Neural progenitor cell (in vitro differentiated cells): ENCODE measurements around the gene C6orf47. TPM values are rescaled to one million over a fixed set of nuclear protein-coding genes. Genes with fewer than 3 reads are reported as not detected.

Experiments
- DNase-seq: peaks from one replicate; pipeline ENCODE4 v3.0.0-alpha.2; 2016; ENCODE audit warnings: low spot score
- H2AFZ ChIP-seq: fragments of 200-600 bp; sonication (generic); replicated peaks from 2 replicates; pipeline ENCODE4 v1.6.1; 2016; ENCODE audit warnings: antibody characterized with exemption
- H3F3A ChIP-seq: fragments of 200-600 bp; sonication (generic); 2 replicates; pipeline ENCODE4 v1.6.1; 2016; ENCODE audit warnings: antibody characterized with exemption, low read depth
- H3K27ac ChIP-seq: fragments of 200-600 bp; sonication (generic); 2 replicates; pipeline ENCODE4 v1.5.1; 2016; ENCODE audit warnings: mild to moderate bottlenecking
- H3K27me3 ChIP-seq: fragments of 200-600 bp; sonication (generic); 2 replicates; pipeline ENCODE4 v1.6.1; 2016; ENCODE audit warnings: mild to moderate bottlenecking, moderate library complexity
- H3K36me3 ChIP-seq: fragments of 200-600 bp; sonication (generic); 2 replicates; pipeline ENCODE4 v1.5.1; 2016
- H3K4me1 ChIP-seq: fragments of 200-600 bp; sonication (generic); 2 replicates; pipeline ENCODE4 v1.6.1; 2016; ENCODE audit warnings: mixed run types
- H3K4me2 ChIP-seq: fragments of 200-600 bp; sonication (generic); 2 replicates; pipeline ENCODE4 v1.6.1; 2016
- H3K4me3 ChIP-seq: fragments of 200-600 bp; sonication (generic); 2 replicates; pipeline ENCODE4 v1.5.1; 2016
- H3K79me2 ChIP-seq: fragments of 200-600 bp; sonication (generic); 2 replicates; pipeline ENCODE4 v1.6.1; 2016; ENCODE audit warnings: low read depth
- H3K9ac ChIP-seq: fragments of 200-600 bp; sonication (generic); 2 replicates; pipeline ENCODE4 v1.6.1; 2016
- H3K9me3 ChIP-seq: fragments of 200-600 bp; sonication (generic); 2 replicates; pipeline ENCODE4 v1.5.1; 2016; ENCODE audit warnings: low read depth
- H4K20me1 ChIP-seq: fragments of 200-600 bp; sonication (generic); 2 replicates; pipeline ENCODE4 v1.6.1; 2016; ENCODE audit warnings: low read depth
- H3K27ac Mint-ChIP-seq: 3 replicates; pipeline ENCODE4 v1.8.0; 2021; ENCODE audit warnings: mixed read lengths
- H3K27me3 Mint-ChIP-seq: 2 replicates; pipeline ENCODE4 v1.8.0; 2022; ENCODE audit warnings: low read depth, mild to moderate bottlenecking, inconsistent platforms, moderate library complexity, mixed read lengths; ENCODE audit not compliant: insufficient read depth
- H3K36me3 Mint-ChIP-seq: 3 replicates; pipeline ENCODE4 v1.8.0; 2021; ENCODE audit warnings: mixed read lengths
- H3K4me1 Mint-ChIP-seq: 3 replicates; pipeline ENCODE4 v1.8.0; 2021; ENCODE audit warnings: mixed read lengths
- H3K4me3 Mint-ChIP-seq: 3 replicates; pipeline ENCODE4 v1.8.0; 2021; ENCODE audit warnings: mild to moderate bottlenecking, moderate library complexity, mixed read lengths
- H3K9me3 Mint-ChIP-seq: 3 replicates; pipeline ENCODE4 v1.8.0; 2020; ENCODE audit warnings: mixed read lengths
- CTCF ChIP-seq: fragments of 200-600 bp; sonication (generic); IDR thresholded peaks from 2 replicates; pipeline ENCODE4 v1.5.1; 2017; ENCODE audit warnings: antibody characterized with exemption, mild to moderate bottlenecking
- EZH2 ChIP-seq: fragments of 200-600 bp; sonication (generic); IDR thresholded peaks from 2 replicates; pipeline ENCODE4 v1.6.1; 2017; ENCODE audit warnings: antibody characterized with exemption, mild to moderate bottlenecking, moderate library complexity
- EZH2phosphoT487 ChIP-seq: fragments of 200-600 bp; sonication (generic); IDR thresholded peaks from 2 replicates; pipeline ENCODE4 v1.6.1; 2017; ENCODE audit warnings: antibody characterized with exemption
- total RNA-seq: library from RNA; depleted of rRNA; stranded (reverse); fragments of >200 nt; gene quantifications from 2 replicates; pipeline ENCODE4 v1.2.3, GENCODE V29; 2015; ENCODE audit warnings: low replicate concordance

The C6orf47 gene
- total RNA-seq, 1 donor from 2014 or later = 14.6 TPM

DNA sequence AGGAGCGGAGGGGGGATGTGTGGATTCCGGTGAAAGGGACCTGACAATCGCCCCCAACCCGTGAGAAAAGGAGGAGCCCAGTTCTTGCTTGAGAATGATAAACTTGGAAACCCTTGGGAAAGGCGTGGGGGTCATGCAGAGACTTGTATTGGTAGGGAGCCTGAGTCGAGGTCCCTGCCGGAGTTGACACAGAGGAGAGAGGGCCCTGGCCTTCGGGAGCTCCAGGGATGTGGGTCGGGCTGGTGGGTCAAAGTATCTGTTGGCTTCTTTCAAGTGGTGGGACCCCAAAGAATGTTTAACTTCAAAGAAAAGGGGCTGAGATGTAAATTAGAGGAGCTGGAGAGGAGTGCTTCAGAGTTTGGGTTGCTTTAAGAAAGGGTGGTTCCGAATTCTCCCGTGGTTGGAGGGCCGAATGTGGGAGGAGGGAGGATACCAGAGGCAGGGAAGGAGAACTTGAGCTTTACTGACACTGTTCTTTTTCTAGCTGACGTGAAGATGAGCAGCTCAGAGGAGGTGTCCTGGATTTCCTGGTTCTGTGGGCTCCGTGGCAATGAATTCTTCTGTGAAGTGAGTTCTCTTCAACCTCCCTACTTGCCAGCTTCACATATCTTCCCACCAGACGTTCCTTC lies 5.9 kb upstream of the C6orf47 start:
- Mint-ChIP-seq H3K4me3 (peak overlapping the region; percentile 97), H3K27me3 (peaks cover 5% of the 10 kb centered on the region), H3K9me3 (no peaks in the 10 kb centered on the region), H3K36me3 (peaks cover 23% of the 10 kb centered on the region), H3K4me1 (peaks cover 35% of the 10 kb centered on the region), H3K27ac (peak overlapping the region; percentile 85)
- H3K36me3 ChIP-seq = no peaks in the 10 kb centered on the region
- peak overlapping the region; percentile 90 for H3K4me3 ChIP-seq
- H3K79me2 ChIP-seq = peaks cover 57% of the 10 kb centered on the region
- TF ChIP-seq CTCF (no peak), EZH2phosphoT487 (no peak), EZH2 (no peak)
- no peaks in the 10 kb centered on the region for H4K20me1 ChIP-seq
- no peak for DNase-seq
- peak overlapping the region; percentile 84 for H3K4me2 ChIP-seq
- H3K27me3 ChIP-seq = no peaks in the 10 kb centered on the region
- no peaks in the 10 kb centered on the region for H3K9me3 ChIP-seq
- H3K9ac ChIP-seq = peak overlapping the region; percentile 84
- no peak overlapping the region for H3K27ac ChIP-seq
- H3K4me1 ChIP-seq = peaks cover 15% of the 10 kb centered on the region
- H2AFZ ChIP-seq = no peak overlapping the region
- peaks cover 25% of the 10 kb centered on the region for H3F3A ChIP-seq

- Histone ChIP-seq H3K4me2 (peak within 1 kb of the TSS; percentile 85), H3K9ac (peak within 1 kb of the TSS; percentile 84), H3K9me3 (no peaks in the 10 kb centered on the region), H4K20me1 (no peaks in the 10 kb centered on the region), H3F3A (peaks cover 33% of the 10 kb centered on the region), H3K79me2 (peaks cover 57% of the 10 kb centered on the region), H3K36me3 (no peaks in the 10 kb centered on the region), H2AFZ (peak within 1 kb of the TSS; percentile 88), H3K4me3 (peak within 1 kb of the TSS; percentile 90), H3K4me1 (peaks cover 17% of the 10 kb centered on the region), H3K27ac (peak within 1 kb of the TSS; percentile 93), H3K27me3 (no peaks in the 10 kb centered on the region)
- peak; percentile 98 for DNase-seq
- TF ChIP-seq EZH2 (no peak), CTCF (no peak), EZH2phosphoT487 (no peak)
- Mint-ChIP-seq H3K27ac (peak within 1 kb of the TSS; percentile 97), H3K36me3 (peaks cover 23% of the 10 kb centered on the region), H3K4me3 (peak within 1 kb of the TSS; percentile 97), H3K27me3 (peaks cover 5% of the 10 kb centered on the region), H3K4me1 (peaks cover 41% of the 10 kb centered on the region), H3K9me3 (no peaks in the 10 kb centered on the region)
These were observed 5.1 kb upstream of the C6orf47 start, which contains the start of gene CSNK2B for GRCh38 chr6:31665501-31666336. Gene CSNK2B (plus strand): TSS chr6:31666080. CDS start chr6:31666832, 752 bp downstream.

GRCh38 chr6:31664790-31665500 lies 4.4 kb upstream of the C6orf47 start, which contains the start of gene GPANK1:
Gene GPANK1 (minus strand): TSS chr6:31664997. CDS start chr6:31664478, 519 bp downstream.
- TF ChIP-seq EZH2 (no peak), EZH2phosphoT487 (no peak), CTCF (no peak)

More at GRCh38 chr6:31664790-31665500, 4.4 kb upstream of the C6orf47 start, which contains the start of gene GPANK1:
- H3K27ac Mint-ChIP-seq = peak within 1 kb of the TSS; percentile 97
- Histone ChIP-seq H2AFZ (peak within 1 kb of the TSS; percentile 88), H3K4me2 (peak within 1 kb of the TSS; percentile 85), H3K4me3 (peak within 1 kb of the TSS; percentile 90), H3K9me3 (no peaks in the 10 kb centered on the region), H3K9ac (peak within 1 kb of the TSS; percentile 54), H3K36me3 (no peaks in the 10 kb centered on the region), H3K27me3 (no peaks in the 10 kb centered on the region), H3F3A (peaks cover 38% of the 10 kb centered on the region), H4K20me1 (peaks cover 3% of the 10 kb centered on the region), H3K27ac (peak within 1 kb of the TSS; percentile 93), H3K79me2 (peaks cover 63% of the 10 kb centered on the region), H3K4me1 (peaks cover 20% of the 10 kb centered on the region)
- peak within 1 kb of the TSS; percentile 97 for H3K4me3 Mint-ChIP-seq
- no peaks in the 10 kb centered on the region for H3K9me3 Mint-ChIP-seq
- H3K27me3 Mint-ChIP-seq = peaks cover 5% of the 10 kb centered on the region
- peak; percentile 90 for DNase-seq
- peaks cover 18% of the 10 kb centered on the region for H3K36me3 Mint-ChIP-seq
- H3K4me1 Mint-ChIP-seq = peaks cover 44% of the 10 kb centered on the region
